Mesendoderm (in vitro differentiated cells): ENCODE results near the gene POU3F1.

ENCODE experiments used
- DNase-seq: peaks from one replicate; pipeline ENCODE4 v3.0.0; 2013
- H2AK5ac ChIP-seq: 2 replicates; pipeline ENCODE4 v1.6.1; 2013; ENCODE audit warnings: low read length, inconsistent platforms
- H2BK120ac ChIP-seq: 2 replicates; pipeline ENCODE4 v1.6.1; 2013; ENCODE audit warnings: low read depth, mild to moderate bottlenecking, low read length, moderate library complexity, mixed read lengths
- H2BK15ac ChIP-seq: replicated peaks from 2 replicates; pipeline ENCODE4 v1.6.1; 2013; ENCODE audit warnings: low read depth, mild to moderate bottlenecking, moderate library complexity
- H2BK5ac ChIP-seq: 2 replicates; pipeline ENCODE4 v1.6.1; 2013; ENCODE audit warnings: low read length, inconsistent platforms
- H3K18ac ChIP-seq: 2 replicates; pipeline ENCODE4 v1.6.1; 2013; ENCODE audit warnings: mild to moderate bottlenecking, low read length, mixed read lengths
- H3K23ac ChIP-seq: one replicate; pipeline ENCODE4 v1.6.1; 2013; ENCODE audit warnings: low read length
- H3K27ac ChIP-seq: 2 replicates; pipeline ENCODE4 v1.5.1; 2013; ENCODE audit warnings: low read depth, mild to moderate bottlenecking, inconsistent platforms, low read length, moderate library complexity
- H3K27me3 ChIP-seq: 2 replicates; pipeline ENCODE4 v1.6.1; 2013; ENCODE audit warnings: low read length, control low read depth, mild to moderate bottlenecking, inconsistent platforms; ENCODE audit not compliant: insufficient read depth, poor library complexity
- H3K36me3 ChIP-seq: 2 replicates; pipeline ENCODE4 v1.6.1; 2013; ENCODE audit warnings: low read length, inconsistent platforms; ENCODE audit not compliant: control insufficient read depth, insufficient read depth
- H3K4ac ChIP-seq: one replicate; pipeline ENCODE4 v1.6.1; 2013; ENCODE audit warnings: low read depth, mild to moderate bottlenecking, low read length, moderate library complexity
- H3K4me1 ChIP-seq: 2 replicates; pipeline ENCODE4 v1.6.1; 2013; ENCODE audit warnings: low read depth, low read length, inconsistent platforms; ENCODE audit not compliant: control insufficient read depth
- H3K4me2 ChIP-seq: 2 replicates; pipeline ENCODE4 v1.6.1; 2013; ENCODE audit warnings: low read length
- H3K4me3 ChIP-seq: 2 replicates; pipeline ENCODE4 v1.5.1; 2013; ENCODE audit warnings: mild to moderate bottlenecking, low read length
- H3K56ac ChIP-seq: one replicate; pipeline ENCODE4 v1.6.1; 2013; ENCODE audit warnings: low read length
- H3K79me1 ChIP-seq: 2 replicates; pipeline ENCODE4 v1.6.1; 2013; ENCODE audit warnings: low read length, inconsistent platforms
- H3K79me2 ChIP-seq: 2 replicates; pipeline ENCODE4 v1.6.1; 2013; ENCODE audit warnings: mild to moderate bottlenecking, low read length; ENCODE audit not compliant: control insufficient read depth, insufficient read depth
- H3K9ac ChIP-seq: 2 replicates; pipeline ENCODE4 v1.6.1; 2013; ENCODE audit warnings: low read length, inconsistent platforms
- H4K5ac ChIP-seq: one replicate; pipeline ENCODE4 v1.6.1; 2013; ENCODE audit warnings: low read length
- H4K8ac ChIP-seq: one replicate; pipeline ENCODE4 v1.6.1; 2013; ENCODE audit warnings: low read depth, mild to moderate bottlenecking, control low read depth, low read length, moderate library complexity
- WGBS: extraction: QIAGEN DNeasy Blood & Tissue Kit; methylation state at CpG from one replicate; pipeline ENCODE4 v1.1.7; 2013; ENCODE audit warnings: low lambda C conversion rate, missing lambda C conversion rate; ENCODE audit not compliant: insufficient coverage; ENCODE audit errors: extremely low coverage; 5-methylcytosine and 5-hydroxymethylcytosine counted together

POU3F1 gene

DNA sequence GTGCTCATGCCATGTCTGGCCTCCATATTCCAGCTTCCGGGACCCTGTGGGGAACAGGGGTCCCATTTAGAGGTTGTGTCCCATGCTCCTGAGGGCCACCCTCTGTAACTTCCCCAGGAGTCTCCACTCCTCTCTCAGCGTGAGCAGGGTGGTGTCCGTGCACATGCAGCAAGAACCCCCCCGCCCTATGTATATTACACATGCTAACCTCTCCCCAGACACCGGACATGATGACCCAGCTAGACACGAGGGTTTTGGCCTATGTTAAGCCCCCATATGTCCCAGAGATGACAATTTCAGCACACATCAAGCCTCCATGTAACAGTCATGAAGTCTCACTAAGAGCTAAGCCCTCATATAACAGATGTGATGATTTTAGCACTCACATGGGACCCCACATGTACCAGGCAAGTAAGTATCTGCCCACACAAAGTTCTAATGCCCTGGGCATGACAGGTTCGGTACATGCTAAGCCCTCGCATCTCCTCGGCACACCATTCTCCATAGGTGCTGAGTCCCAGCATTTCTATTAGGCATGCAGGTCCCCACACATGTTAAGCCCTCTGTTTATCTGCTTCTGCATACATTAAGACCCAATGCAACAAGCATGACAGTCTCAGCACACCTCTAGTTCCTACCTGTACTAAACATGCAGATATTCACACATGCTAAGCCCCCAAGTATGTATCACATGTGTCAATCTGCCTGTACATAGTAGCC lies 48.3 kb downstream of the POU3F1 start:
- Histone ChIP-seq H3K18ac (no peak overlapping the region), H3K4ac (no peak overlapping the region)
- WGBS, result no CpG with 5 or more reads among the region's 9 CpGs

GRCh38 chr1:37997256-37998088 lies 49.1 kb downstream of the POU3F1 start:
- Histone ChIP-seq H2BK15ac (no peak overlapping the region), H3K27ac (no peak overlapping the region), H3K4me2 (no peak overlapping the region), H3K4ac (no peak overlapping the region), H3K4me1 (peaks cover 33% of the 10 kb centered on the region), H3K23ac (no peak overlapping the region), H3K18ac (peak overlapping the region; percentile 11), H4K8ac (no peak overlapping the region), H3K79me1 (peaks cover 7% of the 10 kb centered on the region), H3K9ac (no peak overlapping the region), H3K36me3 (peaks cover 11% of the 10 kb centered on the region), H3K4me3 (no peak overlapping the region), H3K27me3 (no peaks in the 10 kb centered on the region), H4K5ac (no peak overlapping the region), H2BK120ac (no peak overlapping the region), H3K56ac (peak overlapping the region; percentile 90), H3K79me2 (peaks cover 7% of the 10 kb centered on the region), H2BK5ac (no peak overlapping the region), H2AK5ac (no peak overlapping the region)
- no CpG with 5 or more reads among the region's 25 CpGs for WGBS
- no peak for DNase-seq

More for the DNA sequence above, 48.3 kb downstream of the POU3F1 start:
- Histone ChIP-seq H3K4me3 (no peak overlapping the region), H2BK15ac (no peak overlapping the region), H3K27ac (no peak overlapping the region), H2AK5ac (no peak overlapping the region), H4K8ac (no peak overlapping the region), H3K4me2 (no peak overlapping the region), H3K9ac (no peak overlapping the region), H4K5ac (no peak overlapping the region), H3K4me1 (peaks cover 33% of the 10 kb centered on the region), H2BK5ac (no peak overlapping the region), H3K36me3 (peaks cover 11% of the 10 kb centered on the region), H3K56ac (no peak overlapping the region), H3K79me2 (peaks cover 15% of the 10 kb centered on the region), H3K79me1 (peaks cover 7% of the 10 kb centered on the region), H2BK120ac (no peak overlapping the region), H3K23ac (no peak overlapping the region), H3K27me3 (no peaks in the 10 kb centered on the region)
- DNase-seq, result no peak

DNA sequence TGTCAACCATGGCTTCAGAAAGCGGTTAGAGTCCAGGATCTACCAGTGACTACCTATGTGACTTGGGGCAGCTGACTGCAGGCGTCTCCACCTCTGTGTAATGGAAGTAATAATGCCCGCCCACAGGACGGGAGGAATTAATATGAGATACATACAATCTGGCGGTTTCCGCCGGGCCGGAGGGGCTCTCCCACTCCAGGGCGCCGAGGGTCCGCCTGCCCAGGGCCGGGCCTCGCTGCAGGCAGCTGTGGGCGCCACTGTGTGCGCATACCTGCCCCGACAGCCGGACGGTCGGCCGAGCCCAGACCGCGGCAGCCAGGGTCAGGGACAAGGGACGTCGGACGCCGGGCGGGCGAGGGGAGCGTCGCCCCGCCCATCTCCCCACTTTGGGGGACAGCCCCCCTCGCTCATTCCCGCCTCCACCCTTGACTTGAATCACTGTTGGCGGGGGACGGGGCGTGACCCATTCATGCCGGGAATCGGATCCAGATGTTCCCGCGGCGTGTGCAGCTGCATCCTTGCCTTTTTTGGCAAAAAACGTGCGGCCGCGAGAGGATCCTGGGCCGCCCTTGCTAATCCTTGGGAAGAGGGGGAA lies 50.7 kb downstream of the POU3F1 start:
- Histone ChIP-seq H3K56ac (peak overlapping the region; percentile 90), H4K8ac (no peak overlapping the region), H3K79me1 (peaks cover 7% of the 10 kb centered on the region), H3K27me3 (no peaks in the 10 kb centered on the region), H3K79me2 (peaks cover 7% of the 10 kb centered on the region), H3K4me1 (peaks cover 27% of the 10 kb centered on the region), H2AK5ac (no peak overlapping the region), H3K9ac (peak overlapping the region; percentile 87), H2BK120ac (no peak overlapping the region), H3K27ac (peak overlapping the region; percentile 66), H3K4me2 (peak overlapping the region; percentile 17), H3K4ac (peak overlapping the region; percentile 85), H2BK5ac (peak overlapping the region; percentile 56), H2BK15ac (no peak overlapping the region), H3K4me3 (no peak overlapping the region), H4K5ac (no peak overlapping the region), H3K23ac (no peak overlapping the region), H3K18ac (peak overlapping the region; percentile 62), H3K36me3 (peaks cover 11% of the 10 kb centered on the region)
- peak; percentile 94 for DNase-seq
- WGBS, result no CpG with 5 or more reads among the region's 46 CpGs

DNA sequence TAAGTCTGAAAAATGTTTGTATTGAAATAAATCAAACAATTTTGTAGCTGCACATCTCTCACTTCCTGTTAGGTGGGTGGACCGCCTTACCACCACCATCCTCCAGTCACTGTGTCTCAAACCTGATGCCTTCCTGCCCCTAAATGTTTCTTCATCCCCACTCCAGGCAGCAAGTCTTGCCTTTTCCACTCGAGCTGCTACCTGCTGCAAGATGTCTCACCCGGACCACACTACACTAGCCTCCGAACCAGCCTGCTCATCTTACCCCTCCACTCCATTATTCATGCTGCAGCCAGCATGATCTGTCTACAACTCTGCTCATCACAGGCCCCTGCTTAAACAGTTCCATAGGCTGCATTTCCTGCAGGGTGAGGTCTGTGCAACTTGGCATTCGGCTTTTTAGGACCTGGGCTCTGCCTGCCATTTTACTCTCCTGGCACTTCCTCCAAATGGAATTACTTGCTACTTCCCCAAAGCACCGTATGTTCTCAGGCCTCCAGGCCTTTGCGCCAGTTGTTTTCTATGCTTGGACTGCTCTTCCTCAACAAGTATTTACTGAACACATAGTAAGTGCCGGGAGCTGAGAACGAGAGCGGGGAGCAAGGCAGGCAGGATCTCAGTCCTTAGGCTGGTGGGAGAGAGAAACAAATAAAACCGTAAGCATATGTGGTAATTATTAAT lies 51.6 kb downstream of the POU3F1 start:
- H3K9ac ChIP-seq, result peak overlapping the region; percentile 87
- H3K18ac ChIP-seq, result no peak overlapping the region
- no peak overlapping the region for H2BK15ac ChIP-seq
- H3K27ac ChIP-seq, result no peak overlapping the region
- no peaks in the 10 kb centered on the region for H3K27me3 ChIP-seq
- H2AK5ac ChIP-seq, result peak overlapping the region; percentile 57
- H2BK120ac ChIP-seq, result no peak overlapping the region
- H3K36me3 ChIP-seq, result peaks cover 11% of the 10 kb centered on the region
- peak overlapping the region; percentile 29 for H3K4ac ChIP-seq
- peak overlapping the region; percentile 75 for H3K23ac ChIP-seq
- no peak overlapping the region for H3K4me3 ChIP-seq
- peaks cover 7% of the 10 kb centered on the region for H3K79me1 ChIP-seq
- peak overlapping the region; percentile 90 for H3K56ac ChIP-seq
- no peak overlapping the region for H4K5ac ChIP-seq
- no peak overlapping the region for H4K8ac ChIP-seq
- peaks cover 20% of the 10 kb centered on the region for H3K4me1 ChIP-seq
- peaks cover 7% of the 10 kb centered on the region for H3K79me2 ChIP-seq
- peak; percentile 24 for DNase-seq
- no peak overlapping the region for H3K4me2 ChIP-seq
- no CpG with 5 or more reads among the region's 11 CpGs for WGBS
- H2BK5ac ChIP-seq, result peak overlapping the region; percentile 17
